Right lobe of liver (tissue), 4 donors: ENCODE data around the gene ZNF134.

Source experiments
- POLR2A ChIP-seq: fragments of 450-650 bp; IDR thresholded peaks from one replicate; pipeline ENCODE4 v1.6.1; 2017; ENCODE audit warnings: antibody characterized with exemption, mild to moderate bottlenecking
- TF ChIP-seq, protein P1 (sequence below), 4 donors: fragments of 200-600 bp in 3 of 4; fragments of 450-650 bp in 1 of 4; IDR thresholded peaks; one replicate each; pipeline versions ENCODE4 v1.5.1 to v1.8.0; 2016 to 2022; ENCODE audit warnings: antibody characterized with exemption in 4 of 4, mild to moderate bottlenecking in 2 of 4
- donor health status: DM: no; HTN: no; CAD: no.
- donor health status: DM: no; HTN: no; CAD: no.
- donor health status: DM: no; HTN: yes; CAD: no.

DNA sequence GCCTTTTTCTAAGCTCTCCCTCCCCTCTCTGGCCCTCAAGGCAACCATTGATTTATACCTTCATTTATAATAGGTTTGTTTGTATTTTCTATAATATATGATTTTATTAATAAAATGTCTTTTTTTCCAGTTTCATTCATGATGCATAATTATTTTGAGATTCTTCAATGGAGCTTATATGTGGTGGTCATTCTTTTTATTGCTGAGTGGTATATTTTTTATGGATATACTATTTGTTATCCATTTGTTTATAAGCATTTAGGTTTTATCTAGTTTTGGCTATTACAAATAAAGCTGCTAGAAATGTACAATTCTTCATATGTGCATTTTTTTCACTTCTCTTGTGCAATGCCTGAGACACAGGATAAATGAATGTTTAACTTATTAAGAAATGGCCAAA is 29.7 kb downstream of the ZNF134 start:
- no peak for TF ChIP-seq POLR2A
- TF ChIP-seq, protein P1, sequence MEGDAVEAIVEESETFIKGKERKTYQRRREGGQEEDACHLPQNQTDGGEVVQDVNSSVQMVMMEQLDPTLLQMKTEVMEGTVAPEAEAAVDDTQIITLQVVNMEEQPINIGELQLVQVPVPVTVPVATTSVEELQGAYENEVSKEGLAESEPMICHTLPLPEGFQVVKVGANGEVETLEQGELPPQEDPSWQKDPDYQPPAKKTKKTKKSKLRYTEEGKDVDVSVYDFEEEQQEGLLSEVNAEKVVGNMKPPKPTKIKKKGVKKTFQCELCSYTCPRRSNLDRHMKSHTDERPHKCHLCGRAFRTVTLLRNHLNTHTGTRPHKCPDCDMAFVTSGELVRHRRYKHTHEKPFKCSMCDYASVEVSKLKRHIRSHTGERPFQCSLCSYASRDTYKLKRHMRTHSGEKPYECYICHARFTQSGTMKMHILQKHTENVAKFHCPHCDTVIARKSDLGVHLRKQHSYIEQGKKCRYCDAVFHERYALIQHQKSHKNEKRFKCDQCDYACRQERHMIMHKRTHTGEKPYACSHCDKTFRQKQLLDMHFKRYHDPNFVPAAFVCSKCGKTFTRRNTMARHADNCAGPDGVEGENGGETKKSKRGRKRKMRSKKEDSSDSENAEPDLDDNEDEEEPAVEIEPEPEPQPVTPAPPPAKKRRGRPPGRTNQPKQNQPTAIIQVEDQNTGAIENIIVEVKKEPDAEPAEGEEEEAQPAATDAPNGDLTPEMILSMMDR (IDR thresholded peaks at IDR 0.05), result no peak
